Measurements from ENCODE around the gene HOMER1.

- TF ChIP-seq, protein P1, sequence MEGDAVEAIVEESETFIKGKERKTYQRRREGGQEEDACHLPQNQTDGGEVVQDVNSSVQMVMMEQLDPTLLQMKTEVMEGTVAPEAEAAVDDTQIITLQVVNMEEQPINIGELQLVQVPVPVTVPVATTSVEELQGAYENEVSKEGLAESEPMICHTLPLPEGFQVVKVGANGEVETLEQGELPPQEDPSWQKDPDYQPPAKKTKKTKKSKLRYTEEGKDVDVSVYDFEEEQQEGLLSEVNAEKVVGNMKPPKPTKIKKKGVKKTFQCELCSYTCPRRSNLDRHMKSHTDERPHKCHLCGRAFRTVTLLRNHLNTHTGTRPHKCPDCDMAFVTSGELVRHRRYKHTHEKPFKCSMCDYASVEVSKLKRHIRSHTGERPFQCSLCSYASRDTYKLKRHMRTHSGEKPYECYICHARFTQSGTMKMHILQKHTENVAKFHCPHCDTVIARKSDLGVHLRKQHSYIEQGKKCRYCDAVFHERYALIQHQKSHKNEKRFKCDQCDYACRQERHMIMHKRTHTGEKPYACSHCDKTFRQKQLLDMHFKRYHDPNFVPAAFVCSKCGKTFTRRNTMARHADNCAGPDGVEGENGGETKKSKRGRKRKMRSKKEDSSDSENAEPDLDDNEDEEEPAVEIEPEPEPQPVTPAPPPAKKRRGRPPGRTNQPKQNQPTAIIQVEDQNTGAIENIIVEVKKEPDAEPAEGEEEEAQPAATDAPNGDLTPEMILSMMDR (IDR thresholded peaks at IDR 0.05), result no peak
- TF ChIP-seq EP300 (IDR thresholded peaks at IDR 0.05) (no peak), POLR2A (IDR thresholded peaks at IDR 0.05; ENCODE audit: low read depth) (no peak), POLR2AphosphoS5 (IDR thresholded peaks at IDR 0.05) (no peak)
Observed at GRCh38 chr5:79563247-79563590, 49.3 kb upstream of the HOMER1 start.

Data from esophagus muscularis mucosa (tissue), 4 donors.